Osteoblast (primary cell): ENCODE data around the gene LCE4A. TPM values are rescaled to one million over a fixed set of nuclear protein-coding genes. Genes with fewer than 3 reads are reported as not detected.

Experiments used
- DNase-seq: peaks from one replicate; pipeline ENCODE4 v3.0.0; 2011; ENCODE audit warnings: low spot score, mixed read lengths; ENCODE audit not compliant: insufficient read length; ENCODE audit errors: missing footprints
- H2AFZ ChIP-seq: 2 replicates; pipeline ENCODE4 v1.6.0; 2011; ENCODE audit warnings: mild to moderate bottlenecking, low read length
- H3K27ac ChIP-seq: 2 replicates; pipeline ENCODE4 v1.5.1; 2011; ENCODE audit warnings: mild to moderate bottlenecking, low read depth, low read length, moderate library complexity
- H3K27me3 ChIP-seq: 2 replicates; pipeline ENCODE4 v1.6.0; 2012; ENCODE audit warnings: mild to moderate bottlenecking, control low read depth, inconsistent platforms, low read length, moderate library complexity; ENCODE audit not compliant: insufficient read depth
- H3K36me3 ChIP-seq: 2 replicates; pipeline ENCODE4 v1.5.1; 2011; ENCODE audit warnings: mild to moderate bottlenecking, low read length, control low read depth, moderate library complexity; ENCODE audit not compliant: insufficient read depth
- H3K4me1 ChIP-seq: 2 replicates; pipeline ENCODE4 v1.5.1; 2011; ENCODE audit warnings: mild to moderate bottlenecking, low read length, control low read depth, moderate library complexity; ENCODE audit not compliant: insufficient read depth
- H3K4me2 ChIP-seq: 2 replicates; pipeline ENCODE4 v1.6.0; 2011; ENCODE audit warnings: mild to moderate bottlenecking, low read length; ENCODE audit not compliant: insufficient read depth
- H3K4me3 ChIP-seq: fragments of 200-600 bp; sonication (generic); 3 replicates; pipeline ENCODE4 v1.5.1; 2012; ENCODE audit warnings: mild to moderate bottlenecking, low read length, inconsistent platforms; ENCODE audit not compliant: insufficient read depth
- H3K79me2 ChIP-seq: 2 replicates; pipeline ENCODE4 v1.6.0; 2012; ENCODE audit warnings: mild to moderate bottlenecking, low read length, control low read depth, inconsistent platforms; ENCODE audit not compliant: insufficient read depth
- H3K9me3 ChIP-seq: 2 replicates; pipeline ENCODE4 v1.5.1; 2011; ENCODE audit warnings: low read depth, low read length, control low read depth
- H4K20me1 ChIP-seq: 2 replicates; pipeline ENCODE4 v1.6.0; 2012; ENCODE audit warnings: mild to moderate bottlenecking, low read length, control low read depth; ENCODE audit not compliant: insufficient read depth
- total RNA-seq: library from RNA; depleted of rRNA; stranded (reverse); fragments of >200 nt; gene quantifications from 2 replicates; pipeline ENCODE4 v1.2.3, GENCODE V29; 2012
- TF ChIP-seq, protein P1 (sequence below): IDR thresholded peaks from 2 replicates; pipeline ENCODE4 v1.5.1; 2011; ENCODE audit warnings: mild to moderate bottlenecking, low read depth, low read length, moderate library complexity; ENCODE audit errors: extremely low read depth

Gene LCE4A
- total RNA-seq, 1 donor = not detected

DNA sequence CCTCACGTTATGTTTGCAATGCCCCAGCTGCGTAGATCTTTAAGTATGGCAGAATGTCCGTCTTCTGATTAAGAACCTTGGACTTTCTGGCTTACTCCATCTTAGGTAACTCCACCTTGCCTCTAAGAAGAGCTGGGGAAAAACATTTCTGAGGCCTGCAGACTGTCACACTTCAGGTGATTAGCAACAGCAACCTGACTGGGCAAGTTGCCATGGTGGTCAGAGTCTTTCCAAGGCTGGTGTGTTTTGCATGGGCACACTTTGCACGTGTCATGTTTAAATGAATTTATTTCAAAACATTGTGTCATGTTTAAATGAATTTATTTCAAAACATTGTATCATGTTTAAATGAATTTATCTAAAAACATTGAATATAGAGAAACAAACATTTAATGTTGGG lies 50.7 kb downstream of the LCE4A start:
- Histone ChIP-seq H3K27ac (no peak overlapping the region), H3K79me2 (no peaks in the 10 kb centered on the region), H4K20me1 (no peaks in the 10 kb centered on the region), H3K9me3 (no peaks in the 10 kb centered on the region), H3K4me1 (no peaks in the 10 kb centered on the region), H3K36me3 (no peaks in the 10 kb centered on the region), H3K27me3 (no peaks in the 10 kb centered on the region), H2AFZ (no peak overlapping the region), H3K4me2 (no peak overlapping the region), H3K4me3 (no peak overlapping the region)
- DNase-seq = no peak
- TF ChIP-seq, protein P1, sequence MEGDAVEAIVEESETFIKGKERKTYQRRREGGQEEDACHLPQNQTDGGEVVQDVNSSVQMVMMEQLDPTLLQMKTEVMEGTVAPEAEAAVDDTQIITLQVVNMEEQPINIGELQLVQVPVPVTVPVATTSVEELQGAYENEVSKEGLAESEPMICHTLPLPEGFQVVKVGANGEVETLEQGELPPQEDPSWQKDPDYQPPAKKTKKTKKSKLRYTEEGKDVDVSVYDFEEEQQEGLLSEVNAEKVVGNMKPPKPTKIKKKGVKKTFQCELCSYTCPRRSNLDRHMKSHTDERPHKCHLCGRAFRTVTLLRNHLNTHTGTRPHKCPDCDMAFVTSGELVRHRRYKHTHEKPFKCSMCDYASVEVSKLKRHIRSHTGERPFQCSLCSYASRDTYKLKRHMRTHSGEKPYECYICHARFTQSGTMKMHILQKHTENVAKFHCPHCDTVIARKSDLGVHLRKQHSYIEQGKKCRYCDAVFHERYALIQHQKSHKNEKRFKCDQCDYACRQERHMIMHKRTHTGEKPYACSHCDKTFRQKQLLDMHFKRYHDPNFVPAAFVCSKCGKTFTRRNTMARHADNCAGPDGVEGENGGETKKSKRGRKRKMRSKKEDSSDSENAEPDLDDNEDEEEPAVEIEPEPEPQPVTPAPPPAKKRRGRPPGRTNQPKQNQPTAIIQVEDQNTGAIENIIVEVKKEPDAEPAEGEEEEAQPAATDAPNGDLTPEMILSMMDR = no peak

Other genes with a start within 250 kb of the LCE4A start
- not detected in 2 replicates for gene LCE5A, start 197.4 kb upstream of the LCE4A start, total RNA-seq
- gene CRCT1, start 193.7 kb upstream of the LCE4A start, total RNA-seq = not detected in 2 replicates
- gene LCE3E, start 141.4 kb upstream of the LCE4A start, total RNA-seq = not detected in 2 replicates
- not detected in 2 replicates for gene LCE3D, start 127.6 kb upstream of the LCE4A start, total RNA-seq
- gene LCE3C, start 107.9 kb upstream of the LCE4A start, total RNA-seq = not detected in 2 replicates
- not detected in 2 replicates for gene LCE3B, start 94.3 kb upstream of the LCE4A start, total RNA-seq
- gene LCE3A, start 85.1 kb upstream of the LCE4A start, total RNA-seq = not detected in 2 replicates
- not detected in 2 replicates for gene LCE2D, start 44.8 kb upstream of the LCE4A start, total RNA-seq
- not detected in 2 replicates for gene LCE2C, start 32.9 kb upstream of the LCE4A start, total RNA-seq
- gene LCE2B, start 22.0 kb upstream of the LCE4A start, total RNA-seq = not detected in 2 replicates
- not detected in 2 replicates for gene LCE2A, start 9.8 kb upstream of the LCE4A start, total RNA-seq
- gene KPRP, start 49.9 kb downstream of the LCE4A start, total RNA-seq = not detected in 2 replicates
- gene LCE1F, start 67.0 kb downstream of the LCE4A start, total RNA-seq = not detected in 2 replicates
- gene LCE1E, start 78.1 kb downstream of the LCE4A start, total RNA-seq = not detected in 2 replicates
- gene LCE1D, start 88.6 kb downstream of the LCE4A start, total RNA-seq = not detected in 2 replicates
- gene LCE1C, start 98.5 kb downstream of the LCE4A start, total RNA-seq = not detected in 2 replicates
- gene LCE1B, start 103.8 kb downstream of the LCE4A start, total RNA-seq = not detected in 2 replicates
- not detected in 2 replicates for gene LCE1A, start 119.3 kb downstream of the LCE4A start, total RNA-seq
- gene LCE6A, start 134.7 kb downstream of the LCE4A start, total RNA-seq = not detected in 2 replicates
- not detected in 2 replicates for gene LCE7A, start 151.8 kb downstream of the LCE4A start, total RNA-seq
- gene SMCP, start 170.2 kb downstream of the LCE4A start, total RNA-seq = not detected in 2 replicates
- gene IVL, start 200.4 kb downstream of the LCE4A start, total RNA-seq = not detected in 2 replicates
- not detected in 2 replicates for gene SPRR5, start 239.0 kb downstream of the LCE4A start, total RNA-seq